IMR-90 (cell line): ENCODE results near the gene EPB41L2. TPM values are rescaled to one million over a fixed set of nuclear protein-coding genes. Genes with fewer than 3 reads are reported as not detected.

Experiments used
- ATAC-seq: fragments of 200-7000 bp; cut with Tn5 transposase; 2 replicates; pipeline ENCODE4 v1.9.1; 2020; ENCODE audit warnings: low read depth, mild to moderate bottlenecking, moderate library complexity
- BruUV-seq: library from RNA; stranded (reverse); fragments of 400-500 nt; replicated peaks from 2 replicates; lab custom pipeline; 2021; lab: Mats Ljungman, UMichigan
- CTCF ChIA-PET: fragments of 300-600 bp; formaldehyde crosslinking; extraction: SDS; loops from one replicate; lab custom pipeline; 2021; ENCODE audit warnings: antibody characterized with exemption; lab: Yijun Ruan, JAX
- POLR2A ChIA-PET: fragments of 300-600 bp; sonication (Branson Sonifier 250); formaldehyde crosslinking; loops from one replicate; lab custom pipeline; 2022; ENCODE audit warnings: antibody characterized with exemption; ENCODE audit not compliant: unreplicated experiment; lab: Charles Lee
- DNase-seq: peaks from one replicate; pipeline ENCODE4 v3.0.0; 2013
- H2AFZ ChIP-seq: replicated peaks from 2 replicates; pipeline ENCODE3; 2013; ENCODE audit warnings: low read length, mild to moderate bottlenecking; ENCODE audit not compliant: poor library complexity
- H2AK5ac ChIP-seq: 2 replicates; pipeline ENCODE4 v1.6.1; 2013; ENCODE audit warnings: low read depth, low read length, inconsistent platforms
- H2AK9ac ChIP-seq: replicated peaks from 2 replicates; pipeline ENCODE3; 2013; ENCODE audit warnings: mild to moderate bottlenecking, low read depth, low read length, moderate library complexity; ENCODE audit not compliant: poor library complexity
- H2BK120ac ChIP-seq: 2 replicates; pipeline ENCODE4 v1.6.1; 2013; ENCODE audit warnings: low read depth, low read length, inconsistent platforms
- H2BK15ac ChIP-seq: 3 replicates; pipeline ENCODE4 v1.6.1; 2013; ENCODE audit warnings: low read depth, low read length, inconsistent platforms
- H2BK20ac ChIP-seq: 2 replicates; pipeline ENCODE4 v1.6.1; 2013; ENCODE audit warnings: low read depth, mild to moderate bottlenecking, inconsistent platforms, low read length, moderate library complexity
- H2BK5ac ChIP-seq: 2 replicates; pipeline ENCODE4 v1.6.1; 2013; ENCODE audit warnings: mild to moderate bottlenecking, low read depth, low read length, inconsistent platforms; ENCODE audit not compliant: poor library complexity, severe bottlenecking
- H3K14ac ChIP-seq: replicated peaks from 2 replicates; pipeline ENCODE4 v1.6.1; 2013; ENCODE audit warnings: low read depth, low read length, inconsistent platforms
- H3K18ac ChIP-seq: 2 replicates; pipeline ENCODE4 v1.6.1; 2013; ENCODE audit warnings: low read depth, low read length, control low read depth
- H3K23ac ChIP-seq: 2 replicates; pipeline ENCODE4 v1.6.1; 2013; ENCODE audit warnings: low read depth, low read length, inconsistent platforms
- H3K27ac ChIP-seq: 2 replicates; pipeline ENCODE4 v1.5.1; 2013; ENCODE audit warnings: mild to moderate bottlenecking, control low read depth, low read length; ENCODE audit not compliant: insufficient read depth
- H3K27me3 ChIP-seq: 2 replicates; pipeline ENCODE4 v1.6.1; 2013; ENCODE audit warnings: low read length; ENCODE audit not compliant: control insufficient read depth, insufficient read depth
- H3K36me3 ChIP-seq: 2 replicates; pipeline ENCODE4 v1.6.1; 2013; ENCODE audit warnings: low read length, mixed read lengths; ENCODE audit not compliant: control insufficient read depth, insufficient read depth
- H3K4ac ChIP-seq: 2 replicates; pipeline ENCODE4 v1.6.1; 2013; ENCODE audit warnings: low read depth, low read length, inconsistent platforms
- H3K4me1 ChIP-seq: 2 replicates; pipeline ENCODE4 v1.6.1; 2013; ENCODE audit warnings: low read length, mixed read lengths; ENCODE audit not compliant: control insufficient read depth, insufficient read depth
- H3K4me2 ChIP-seq: 2 replicates; pipeline ENCODE4 v1.6.1; 2013; ENCODE audit warnings: low read depth, mild to moderate bottlenecking, control low read depth, low read length, moderate library complexity
- H3K4me3 ChIP-seq: 2 replicates; pipeline ENCODE4 v1.5.1; 2013; ENCODE audit warnings: low read depth, mild to moderate bottlenecking, control low read depth, low read length, moderate library complexity; ENCODE audit not compliant: insufficient read depth
- H3K56ac ChIP-seq: 2 replicates; pipeline ENCODE4 v1.6.1; 2013; ENCODE audit warnings: low read length, inconsistent platforms; ENCODE audit not compliant: insufficient read depth; ENCODE audit errors: extremely low read depth
- H3K79me1 ChIP-seq, 2 experiments: 2 replicates each; pipeline ENCODE4 v1.6.1; 2013; ENCODE audit warnings: low read length in 2 of 2, inconsistent platforms in 1 of 2, low read depth in 1 of 2
- H3K9ac ChIP-seq: 2 replicates; pipeline ENCODE4 v1.6.1; 2013; ENCODE audit warnings: low read depth, low read length, control low read depth
- H3K9me1 ChIP-seq: 2 replicates; pipeline ENCODE4 v1.6.1; 2013; ENCODE audit warnings: low read length, inconsistent platforms; ENCODE audit not compliant: insufficient read depth
- H3K9me3 ChIP-seq: 2 replicates; pipeline ENCODE4 v1.6.1; 2013; ENCODE audit warnings: low read length; ENCODE audit not compliant: control insufficient read depth, insufficient read depth
- H4K20me1 ChIP-seq: 2 replicates; pipeline ENCODE4 v1.6.1; 2013; ENCODE audit warnings: low read length, inconsistent platforms; ENCODE audit not compliant: insufficient read depth
- H4K5ac ChIP-seq: 2 replicates; pipeline ENCODE4 v1.6.1; 2013; ENCODE audit warnings: mild to moderate bottlenecking, low read depth, low read length, control low read depth
- H4K8ac ChIP-seq, 2 experiments: 2 replicates each; pipeline ENCODE4 v1.6.1; 2013; ENCODE audit warnings: low read depth in 2 of 2, low read length in 2 of 2, control low read depth in 1 of 2, inconsistent platforms in 1 of 2
- H4K91ac ChIP-seq: 2 replicates; pipeline ENCODE4 v1.6.1; 2013; ENCODE audit warnings: low read depth, low read length, inconsistent platforms; ENCODE audit not compliant: insufficient read depth
- BHLHE40 ChIP-seq: fragments of 150-350 bp; IDR thresholded peaks from 2 replicates; pipeline ENCODE4 v1.6.1; 2016; ENCODE audit warnings: mild to moderate bottlenecking, low read depth, low read length
- CEBPB ChIP-seq: IDR thresholded peaks from 2 replicates; pipeline ENCODE4 v1.6.1; 2012; ENCODE audit warnings: low read depth, low read length, improper control_type of control experiment
- CHD1 ChIP-seq: IDR thresholded peaks from 2 replicates; pipeline ENCODE4 v1.6.1; 2012; ENCODE audit warnings: low read depth, low read length, improper control_type of control experiment
- MAFK ChIP-seq: IDR thresholded peaks from 2 replicates; pipeline ENCODE4 v1.6.1; 2012; ENCODE audit warnings: low read depth, low read length, improper control_type of control experiment
- MXI1 ChIP-seq: IDR thresholded peaks from 2 replicates; pipeline ENCODE4 v1.6.1; 2012; ENCODE audit warnings: low read depth, mild to moderate bottlenecking, low read length, moderate library complexity, borderline replicate concordance
- NFE2L2 ChIP-seq: fragments of 150-350 bp; IDR thresholded peaks from 2 replicates; pipeline ENCODE4 v1.6.1; 2016; ENCODE audit warnings: low read depth, mild to moderate bottlenecking, low read length
- RCOR1 ChIP-seq: IDR thresholded peaks from 2 replicates; pipeline ENCODE4 v1.6.1; 2012; ENCODE audit warnings: mild to moderate bottlenecking, low read length, improper control_type of control experiment; ENCODE audit not compliant: insufficient replicate concordance
- RFX5 ChIP-seq: IDR thresholded peaks from 2 replicates; pipeline ENCODE4 v1.8.0; 2012; ENCODE audit warnings: low read depth, mild to moderate bottlenecking, low read length, moderate library complexity
- USF2 ChIP-seq: fragments of 150-350 bp; IDR thresholded peaks from 2 replicates; pipeline ENCODE4 v1.6.1; 2017; ENCODE audit warnings: mild to moderate bottlenecking, antibody characterized with exemption, low read length, low read depth
- WGBS, 2 experiments: methylation state at CpG; one replicate each; pipeline versions ENCODE4 v1.1.5 to v1.1.7; 2013; ENCODE audit warnings: missing lambda C conversion rate in 2 of 2; ENCODE audit not compliant: insufficient read length in 1 of 2; ENCODE audit errors: extremely low coverage in 2 of 2; 5-methylcytosine and 5-hydroxymethylcytosine counted together
- dilution Hi-C: fragments of 300-500 bp; cut with HindIII; formaldehyde crosslinking; loops from one replicate; pipeline ENCODE4 v1.14.3; 2018; ENCODE audit warnings: low sequenced_read_pairs; ENCODE audit not compliant: unreplicated experiment
- in situ Hi-C: fragments of 300-500 bp; cut with MboI; formaldehyde crosslinking; loops from 3 replicates; pipeline ENCODE4 v1.14.3; 2019; ENCODE audit warnings: low sequenced_read_pairs, inconsistent platforms, mixed read lengths
- intact Hi-C: fragments of 100-400 bp; cut with micrococcal nuclease; formaldehyde crosslinking; loops from 2 replicates; pipeline ENCODE4 v1.10.0; 2022
- polyA plus RNA-seq, 3 experiments: library from polyadenylated mRNA; depleted of rRNA; stranded (reverse); fragments of >200 nt; gene quantifications; 2 replicates each; pipeline ENCODE4 v1.2.3, GENCODE V29; 2012; ENCODE audit warnings: low replicate concordance in 1 of 3
- total RNA-seq: library from RNA; depleted of rRNA; stranded (reverse); fragments of >200 nt; gene quantifications from 2 replicates; pipeline ENCODE4 v1.2.3, GENCODE V29; 2012

Gene EPB41L2
- total and polyA plus RNA-seq, 2 of the 4 experiments (the other 2 are of a cell fraction), result 85.7 to 99.8 TPM

GRCh38 chr6:130863415-130864230 lies 199.4 kb downstream of the EPB41L2 start:
- no peak overlapping the region for H3K27ac ChIP-seq
- in situ Hi-C loops (no loop called here), intact Hi-C loops (no loop called here), dilution Hi-C loops (no loop called here)
- BruUV-seq, result no TSS peak
- H3K9me3 ChIP-seq, result no peaks in the 10 kb centered on the region
- no peak overlapping the region for H4K8ac ChIP-seq
- H3K27me3 ChIP-seq, result no peaks in the 10 kb centered on the region
- peaks cover under 1 to 7% of the 10 kb centered on the region in 2 experiments; a peak in 1 of 4 replicates for H3K79me1 ChIP-seq
- no peak for ATAC-seq
- H4K20me1 ChIP-seq, result no peaks in the 10 kb centered on the region
- no peak overlapping the region for H2BK15ac ChIP-seq
- no peak overlapping the region for H2AFZ ChIP-seq
- no peak for DNase-seq
- no peak overlapping the region for H2BK5ac ChIP-seq
- no peak overlapping the region for H3K4me3 ChIP-seq
- peaks cover 4% of the 10 kb centered on the region; the same call in 1 of the 2 replicates for H3K9me1 ChIP-seq
- no peak overlapping the region for H3K56ac ChIP-seq
- no peak overlapping the region for H2BK120ac ChIP-seq
- no peak for TF ChIP-seq RCOR1
- no peak for TF ChIP-seq MAFK
- no peak for TF ChIP-seq RFX5
- TF ChIP-seq NFE2L2, result no peak
- no peak for TF ChIP-seq CHD1
- TF ChIP-seq MXI1, result no peak
- no peak for TF ChIP-seq CEBPB
- no peak for TF ChIP-seq BHLHE40
- TF ChIP-seq USF2, result no peak
- H3K23ac ChIP-seq, result no peak overlapping the region
- H3K4me1 ChIP-seq, result no peaks in the 10 kb centered on the region
- H3K18ac ChIP-seq, result no peak overlapping the region
- no CpG with 5 or more reads among the region's 4 CpGs for WGBS, 2 experiments
- H3K4me2 ChIP-seq, result no peak overlapping the region
- H2AK5ac ChIP-seq, result no peak overlapping the region
- H4K91ac ChIP-seq, result no peak overlapping the region
- ChIA-PET POLR2A (no interaction called here), CTCF (no interaction called here)
- H3K14ac ChIP-seq, result no peak overlapping the region
- no peak overlapping the region for H4K5ac ChIP-seq
- H2BK20ac ChIP-seq, result no peak overlapping the region
- H2AK9ac ChIP-seq, result no peak overlapping the region
- H3K36me3 ChIP-seq, result peaks cover 31% of the 10 kb centered on the region
- no peak overlapping the region for H3K9ac ChIP-seq
- no peak overlapping the region for H3K4ac ChIP-seq
